HPDE6-E6E7 (cell line): ENCODE data around the gene KIAA0513.

Experiments
- DNase-seq: peaks from one replicate; pipeline ENCODE4 v3.0.0; 2011; ENCODE audit warnings: missing footprints; ENCODE audit errors: extremely low spot score

Gene KIAA0513

GRCh38 chr16:85069171-85069570 is 41.6 kb downstream of the KIAA0513 start:
- DNase-seq, result no peak

GRCh38 chr16:85072076-85072860 is 44.7 kb downstream of the KIAA0513 start:
- DNase-seq, result no peak

GRCh38 chr16:85072947-85073346 is 45.4 kb downstream of the KIAA0513 start:
- no peak for DNase-seq

GRCh38 chr16:85074225-85074914 is 46.8 kb downstream of the KIAA0513 start:
- DNase-seq, result no peak

- DNase-seq, result no peak
These were observed 47.8 kb downstream of the KIAA0513 start for GRCh38 chr16:85075236-85075924.

GRCh38 chr16:85077039-85077438 is 49.4 kb downstream of the KIAA0513 start:
- DNase-seq, result no peak

- DNase-seq, result no peak
These were observed 50.1 kb downstream of the KIAA0513 start for GRCh38 chr16:85077576-85078125.

- no peak for DNase-seq
These were observed 50.6 kb downstream of the KIAA0513 start for GRCh38 chr16:85078226-85078625.

- no peak for DNase-seq
These were observed 51.4 kb downstream of the KIAA0513 start for GRCh38 chr16:85078952-85079351.

- no peak for DNase-seq
These were observed 52.4 kb downstream of the KIAA0513 start for GRCh38 chr16:85079785-85080570.

- DNase-seq, result no peak
These were observed 53.4 kb downstream of the KIAA0513 start for GRCh38 chr16:85081038-85081437.

- no peak for DNase-seq
These were observed 54.2 kb downstream of the KIAA0513 start for GRCh38 chr16:85081765-85082164.

- DNase-seq, result no peak
These were observed 54.8 kb downstream of the KIAA0513 start for GRCh38 chr16:85082173-85083050.

GRCh38 chr16:85083051-85083639 is 55.5 kb downstream of the KIAA0513 start:
- DNase-seq, result no peak

GRCh38 chr16:85084841-85085510 is 57.4 kb downstream of the KIAA0513 start:
- DNase-seq, result no peak

GRCh38 chr16:85085721-85086120 is 58.1 kb downstream of the KIAA0513 start:
- DNase-seq, result no peak

- peak; percentile 91 for DNase-seq
These were observed 59.0 kb downstream of the KIAA0513 start for GRCh38 chr16:85086347-85087291.

GRCh38 chr16:85087899-85088569 is 60.4 kb downstream of the KIAA0513 start:
- DNase-seq, result no peak
